NOMO-1 treated with dmso at 0.1 percent for 144 hours (cell line): Measurements from ENCODE around the gene TUBG1.
"Not testable (repeated sequence)": the region's sequence is repeated elsewhere in the genome, so short reads cannot be mapped to it uniquely, and the experiment has no call there.

Experiments used
- DNase-seq: peaks from one replicate; lab custom pipeline; 2025; ENCODE audit not compliant: unreplicated experiment; lab: John Stamatoyannopoulos, UW

The TUBG1 gene

GRCh38 chr17:42578282-42578869 lies 31.1 kb upstream of the TUBG1 start:
- DNase-seq, result peak; percentile 83

- DNase-seq, result peak; percentile 19
These were observed 29.5 kb upstream of the TUBG1 start for GRCh38 chr17:42579794-42580551.

DNA sequence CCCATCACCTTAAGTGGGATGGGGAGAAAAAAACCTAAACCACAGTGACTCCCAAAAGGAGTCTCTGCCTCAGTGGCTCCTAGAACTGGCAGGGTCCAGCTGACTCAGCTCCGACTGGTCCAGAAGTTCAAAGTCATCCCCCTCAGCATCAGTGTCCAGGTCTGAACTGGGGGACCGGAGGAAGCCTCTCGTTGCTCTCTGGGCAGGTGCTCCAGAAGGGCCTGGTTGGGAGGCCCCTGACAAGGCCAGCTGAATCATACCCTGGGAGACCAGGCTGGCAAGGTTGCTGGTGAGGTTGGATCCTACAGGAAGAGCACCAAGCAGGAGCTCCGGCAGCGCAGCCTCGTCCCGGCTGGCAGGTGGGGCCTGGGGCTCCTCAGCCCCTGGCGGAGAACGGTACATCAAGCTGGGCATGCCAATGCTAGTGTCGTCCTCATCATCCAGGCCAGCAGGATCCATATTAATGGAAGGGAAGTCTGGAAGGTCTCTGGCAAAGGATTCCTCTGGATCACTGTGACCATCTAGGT lies 27.7 kb upstream of the TUBG1 start:
- no peak for DNase-seq

- DNase-seq, result peak; percentile 53
These were observed 24.6 kb upstream of the TUBG1 start for GRCh38 chr17:42584880-42585279.

DNA sequence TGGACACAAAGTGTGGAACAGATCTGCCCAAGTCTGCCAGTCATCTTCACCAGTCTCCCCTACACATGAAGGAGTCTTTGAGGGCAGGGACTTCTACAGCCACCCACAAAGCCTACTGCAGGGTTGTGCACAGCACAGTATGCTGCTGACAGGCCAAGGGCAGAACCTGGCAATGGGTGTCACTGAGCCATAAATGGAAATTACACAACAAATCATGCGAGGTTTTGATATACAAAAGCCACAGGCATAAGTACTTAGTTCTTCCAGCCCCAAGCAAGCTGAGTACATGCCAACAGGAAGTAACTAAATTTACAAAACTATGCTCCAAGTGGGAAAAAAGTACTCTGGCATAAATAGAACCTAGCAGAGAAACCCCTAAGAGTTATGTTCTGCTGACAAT lies 24.1 kb upstream of the TUBG1 start:
- DNase-seq, result no peak

GRCh38 chr17:42586514-42587230 lies 22.8 kb upstream of the TUBG1 start:
- DNase-seq, result no peak

DNA sequence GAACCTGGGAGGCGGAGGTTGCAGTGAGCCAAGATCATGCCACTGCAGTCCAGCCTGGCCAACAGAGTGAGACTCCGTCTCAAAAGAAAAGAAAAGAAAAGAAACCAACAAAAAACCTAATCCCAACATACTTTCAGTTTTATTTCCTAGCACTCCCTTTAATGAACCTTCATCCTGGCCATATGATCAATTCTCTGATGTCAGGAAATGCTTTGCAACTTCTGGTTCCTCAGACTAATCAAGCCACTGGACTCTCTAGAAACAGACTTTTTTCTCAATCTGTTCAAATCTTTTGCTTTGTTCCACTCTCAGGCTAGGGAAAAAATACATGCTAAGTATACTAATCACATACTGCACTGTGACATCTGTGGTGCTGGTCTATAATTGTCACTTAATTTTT lies 18.6 kb upstream of the TUBG1 start:
- DNase-seq, result no peak

DNA sequence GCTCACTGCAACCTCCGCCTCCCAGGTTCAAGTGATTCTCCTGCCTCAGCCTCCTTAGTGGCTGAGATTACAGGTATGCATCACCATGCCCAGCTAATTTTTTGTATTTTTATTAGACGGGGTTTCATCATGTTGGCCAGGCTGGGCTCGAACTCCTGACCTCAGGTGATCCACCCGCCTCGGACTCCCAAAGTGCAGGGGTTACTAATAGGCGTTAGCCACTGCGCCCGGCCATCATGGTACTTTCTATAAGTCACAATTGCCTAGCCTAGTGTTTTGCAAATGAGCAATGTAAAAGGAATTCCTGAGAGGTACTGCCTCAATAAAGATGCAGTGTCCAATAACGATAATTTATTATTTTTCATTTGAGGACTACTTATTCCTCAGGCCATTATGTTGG lies 18.1 kb upstream of the TUBG1 start:
- DNase-seq, result no peak

DNA sequence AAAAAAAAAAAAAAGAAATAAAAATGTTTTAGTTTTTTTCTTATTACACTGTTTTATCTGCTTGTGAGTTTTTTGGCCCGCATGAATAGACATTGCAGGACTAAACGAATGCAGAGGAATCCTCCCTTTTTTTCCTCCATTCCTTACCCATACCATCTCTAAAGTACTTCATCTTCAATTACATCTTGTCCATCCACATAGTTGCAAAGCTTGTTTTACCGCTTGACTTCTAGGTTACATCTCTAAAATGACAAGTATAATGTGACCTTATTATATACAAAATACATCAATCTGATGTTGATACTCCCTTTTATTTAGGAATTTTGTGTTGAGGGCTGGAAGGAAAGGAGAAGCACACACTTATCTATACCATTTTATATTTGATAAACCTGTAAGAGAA lies 13.1 kb upstream of the TUBG1 start:
- DNase-seq, result no peak

GRCh38 chr17:42598905-42599304 lies 10.6 kb upstream of the TUBG1 start:
- no peak for DNase-seq

- DNase-seq, result no peak
These were observed 6.2 kb upstream of the TUBG1 start for GRCh38 chr17:42603318-42603717.

- DNase-seq, result no peak
These were observed 1.7 kb upstream of the TUBG1 start for GRCh38 chr17:42607769-42608168.

GRCh38 chr17:42608305-42609181 lies 940 bp upstream of the TUBG1 start:
- DNase-seq, result no peak

GRCh38 chr17:42609814-42610801 lies 625 bp downstream of the TUBG1 start:
- not testable (repeated sequence) for DNase-seq

GRCh38 chr17:42612013-42612412 lies 2.5 kb downstream of the TUBG1 start:
- DNase-seq, result no peak

GRCh38 chr17:42613699-42614295 lies 4.3 kb downstream of the TUBG1 start:
- DNase-seq, result no peak

DNA sequence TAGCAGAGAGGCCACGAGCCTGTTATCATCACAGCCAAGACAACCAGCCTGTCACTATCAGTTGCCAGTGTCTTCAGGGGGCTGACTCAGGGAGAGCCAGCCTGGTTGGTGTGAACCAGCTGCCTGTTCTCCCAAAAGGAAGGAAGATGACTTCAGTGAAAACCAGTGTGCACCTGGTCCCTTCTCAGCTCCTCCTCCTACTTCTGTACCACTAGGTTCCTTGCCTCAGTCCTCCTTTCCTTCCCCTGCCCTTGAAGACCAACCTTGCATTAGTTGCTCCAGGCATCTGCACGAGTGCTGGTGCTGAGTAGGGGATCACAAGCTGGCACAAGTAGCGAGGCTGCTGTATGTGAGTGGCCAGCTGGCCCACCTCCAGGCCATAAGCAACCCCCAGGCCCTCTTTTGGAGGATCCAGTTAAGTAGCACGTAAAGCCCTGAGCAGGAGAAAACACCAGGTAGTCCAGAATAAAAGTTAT lies 8.5 kb downstream of the TUBG1 start:
- DNase-seq, result no peak

- DNase-seq, result no peak
These were observed 9.1 kb downstream of the TUBG1 start for GRCh38 chr17:42618442-42619150.

DNA sequence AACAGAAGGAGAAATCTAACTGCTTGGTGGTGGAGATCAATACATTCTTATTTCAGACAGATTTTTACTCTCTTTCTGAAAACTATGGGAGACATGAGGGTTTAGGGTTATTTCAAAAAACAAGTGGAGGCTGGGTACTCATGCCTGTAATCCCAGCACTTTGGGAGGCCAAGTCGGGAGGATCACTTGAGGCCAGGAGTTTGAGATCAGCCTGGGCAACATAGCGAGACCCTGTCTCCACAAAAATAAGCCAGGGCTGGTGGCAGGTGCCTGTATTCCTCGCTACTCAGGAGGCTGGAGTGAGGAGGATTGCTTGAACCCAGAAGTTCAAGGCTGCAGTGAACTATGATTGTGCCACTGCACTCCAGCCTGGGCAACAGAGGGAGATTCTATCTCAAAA lies 12.5 kb downstream of the TUBG1 start:
- DNase-seq, result not testable (repeated sequence)
